Measurements from ENCODE around the gene ORC6.
A peak's percentile ranks its signal among the peaks of the same experiment; 100 is the strongest.

ORC6 gene

DNA sequence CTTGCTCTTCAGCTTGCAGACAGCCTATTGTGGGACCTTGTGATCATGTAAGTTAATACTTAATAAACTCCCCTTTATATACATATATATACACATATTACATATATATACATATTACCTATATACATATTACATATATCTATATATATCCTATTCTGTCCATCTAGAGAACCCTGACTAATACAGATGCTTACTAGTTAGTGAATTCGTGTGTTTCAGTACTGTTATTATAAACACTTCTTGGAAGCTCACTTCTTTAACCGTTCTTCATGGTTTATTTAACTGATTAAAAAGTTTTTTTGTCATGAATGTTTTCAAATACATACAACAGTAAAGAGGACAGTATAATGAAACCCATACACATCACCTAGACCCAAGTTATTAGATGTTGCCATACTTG, 12.6 kb downstream of the ORC6 start:
- DNase-seq: no peak

DNA sequence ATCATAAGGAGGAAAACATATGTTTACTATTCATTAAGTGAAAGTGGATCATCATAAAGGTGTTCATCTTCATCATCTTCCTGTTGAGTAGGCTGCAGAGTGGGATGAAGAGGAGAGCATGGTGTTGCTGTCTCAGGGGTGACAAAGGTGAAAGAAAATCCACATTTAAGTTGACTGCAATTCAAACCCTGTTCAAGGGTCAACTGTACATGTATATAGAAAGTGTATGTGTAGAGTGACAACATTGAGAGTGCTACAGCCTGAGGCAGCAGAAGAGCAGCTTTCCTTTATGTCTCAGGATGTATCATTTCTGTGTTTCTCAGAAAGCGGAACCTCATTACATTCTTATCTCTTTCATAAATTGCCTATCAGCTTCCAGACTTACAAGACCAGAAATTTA, 17.2 kb downstream of the ORC6 start:
- DNase-seq: no peak

- DNase-seq: no peak
Observed at GRCh38 chr16:46709469-46710005, 20.1 kb downstream of the ORC6 start.

- no peak for DNase-seq
Observed at GRCh38 chr16:46711106-46712058, 21.9 kb downstream of the ORC6 start.

DNA sequence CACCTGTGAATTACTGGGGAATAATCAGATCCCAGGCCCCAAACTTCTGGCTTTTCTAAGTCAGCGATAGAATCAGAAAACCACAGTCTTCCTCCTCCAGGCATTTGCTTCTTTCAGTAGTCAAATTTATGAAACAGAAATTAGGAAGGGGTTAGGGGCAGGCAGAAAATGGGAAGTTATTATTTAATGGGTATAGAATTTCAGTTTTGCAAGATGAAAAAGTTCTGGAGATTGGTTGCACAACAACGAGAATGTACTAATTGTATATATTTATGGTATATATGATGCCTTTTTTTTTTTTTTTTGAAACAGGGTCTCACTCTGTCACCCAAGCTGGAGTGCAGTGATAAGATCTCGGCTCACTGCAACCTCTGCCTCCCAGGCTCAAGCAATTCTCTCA, 23.5 kb downstream of the ORC6 start:
- no peak for DNase-seq

GRCh38 chr16:46713634-46714033, 24.2 kb downstream of the ORC6 start:
- no peak for DNase-seq

GRCh38 chr16:46714797-46715591, 25.5 kb downstream of the ORC6 start:
- DNase-seq: no peak

- DNase-seq: peak; percentile 15
Observed at GRCh38 chr16:46715769-46716305, 26.4 kb downstream of the ORC6 start.

- peak; percentile 26 for DNase-seq
Observed at GRCh38 chr16:46717692-46718091, 28.2 kb downstream of the ORC6 start.

DNA sequence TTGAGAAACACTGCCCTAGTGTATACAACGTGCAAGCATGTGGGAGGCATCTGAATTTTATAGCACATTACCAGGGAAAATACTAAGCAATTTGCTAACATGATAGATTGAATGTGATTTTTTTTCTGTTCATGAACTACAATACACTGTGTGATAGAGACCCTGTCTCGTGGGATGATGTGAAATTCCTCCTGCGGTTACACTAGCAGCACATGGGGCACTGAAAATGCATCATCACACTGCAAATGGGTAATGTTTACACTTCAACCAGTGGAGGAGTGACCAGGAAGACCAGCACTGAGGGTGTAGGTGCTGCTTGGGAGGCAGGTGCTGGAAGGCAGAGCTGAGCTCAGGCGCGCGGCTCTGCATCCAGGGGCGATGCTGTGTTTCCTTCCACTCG, 28.8 kb downstream of the ORC6 start:
- peak; percentile 35 for DNase-seq

DNA sequence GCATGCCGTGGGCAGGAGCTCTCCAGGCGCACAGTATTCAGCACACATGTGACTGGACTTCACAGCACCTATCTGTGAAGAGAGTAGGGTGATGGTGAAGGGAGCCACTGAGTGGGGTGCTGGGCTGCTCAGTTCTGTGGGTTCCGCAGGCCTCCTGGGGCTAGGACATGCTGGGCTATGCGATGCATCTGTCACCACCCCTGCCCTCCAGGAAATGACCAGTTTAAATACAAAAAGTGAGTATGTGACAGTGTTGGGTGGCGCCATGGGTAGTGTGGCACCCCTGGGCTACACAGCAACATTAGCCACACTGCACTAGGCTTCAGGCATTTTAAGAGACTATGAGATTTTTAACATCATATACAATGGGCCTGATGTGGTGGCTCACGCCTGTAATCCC, 30.1 kb downstream of the ORC6 start:
- peak; percentile 28 for DNase-seq

- peak; percentile 45 for DNase-seq
Observed at GRCh38 chr16:46720619-46721018, 31.2 kb downstream of the ORC6 start.

DNA sequence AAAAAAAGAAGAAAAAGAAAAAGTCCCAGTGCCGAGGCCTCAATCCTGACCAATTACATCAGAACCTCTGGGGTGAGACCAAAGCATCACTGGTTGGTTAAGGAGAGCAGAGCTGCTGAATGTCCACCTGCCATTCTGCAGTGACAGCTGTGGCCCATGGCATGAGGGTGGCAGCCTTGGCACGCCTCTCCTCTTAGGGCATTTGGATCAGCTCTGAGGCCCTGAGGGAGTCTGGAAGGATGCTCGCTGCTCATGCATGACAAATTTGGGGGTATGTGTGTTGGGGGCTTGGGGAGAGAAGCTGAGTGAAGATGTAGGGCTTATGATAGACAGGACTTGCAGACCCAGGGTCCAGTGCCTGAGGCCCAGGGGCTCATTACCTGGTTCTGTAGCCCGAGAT, 32.4 kb downstream of the ORC6 start:
- peak; percentile 42 for DNase-seq

DNA sequence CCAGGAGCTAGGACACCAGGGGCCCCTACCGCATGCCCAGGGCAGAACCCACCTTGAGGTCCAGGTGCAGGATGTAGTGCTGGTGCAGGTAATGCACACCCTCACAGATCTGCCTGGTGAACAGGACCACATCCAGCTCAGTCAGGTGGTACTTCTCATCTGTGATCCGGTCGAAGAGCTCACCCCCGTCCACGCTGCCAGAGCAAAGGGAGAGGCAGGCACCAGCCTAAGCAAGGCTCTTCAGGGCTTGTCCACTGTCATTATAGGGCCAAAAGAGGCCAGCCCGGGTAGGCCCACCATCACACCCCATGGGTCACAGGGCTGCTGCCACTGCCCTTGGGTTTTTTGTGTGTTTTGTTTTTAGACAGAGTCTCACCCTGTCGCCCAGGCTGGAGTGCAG, 37.7 kb downstream of the ORC6 start:
- peak; percentile 35 for DNase-seq

- DNase-seq: no peak
Observed at GRCh38 chr16:46727630-46728029, 38.2 kb downstream of the ORC6 start.

DNA sequence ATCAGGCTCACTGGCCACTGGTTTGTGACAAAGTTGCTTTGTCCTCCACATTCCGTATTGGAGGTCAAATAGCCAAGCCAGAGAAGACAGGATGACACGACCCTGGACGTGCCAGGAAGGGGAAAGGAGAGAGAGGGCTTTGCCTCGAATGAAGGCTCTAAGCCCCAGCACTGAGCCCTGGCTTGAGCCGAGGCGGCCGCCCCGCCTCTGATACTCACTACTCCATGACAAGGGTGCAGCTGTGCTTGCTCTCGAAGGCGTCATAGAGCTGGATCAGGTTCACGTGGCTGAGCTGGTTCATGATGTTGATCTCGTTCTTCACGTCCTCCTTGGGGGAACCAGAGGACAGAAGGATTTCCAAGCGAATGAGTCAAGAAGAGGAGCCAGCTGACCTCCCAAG, 39.3 kb downstream of the ORC6 start:
- no peak for DNase-seq

GRCh38 chr16:46729326-46729995, 40.0 kb downstream of the ORC6 start:
- DNase-seq: no peak

GRCh38 chr16:46730126-46730525, 40.7 kb downstream of the ORC6 start:
- no peak for DNase-seq

- DNase-seq: no peak
Observed at GRCh38 chr16:46730801-46731690, 41.6 kb downstream of the ORC6 start.

DNA sequence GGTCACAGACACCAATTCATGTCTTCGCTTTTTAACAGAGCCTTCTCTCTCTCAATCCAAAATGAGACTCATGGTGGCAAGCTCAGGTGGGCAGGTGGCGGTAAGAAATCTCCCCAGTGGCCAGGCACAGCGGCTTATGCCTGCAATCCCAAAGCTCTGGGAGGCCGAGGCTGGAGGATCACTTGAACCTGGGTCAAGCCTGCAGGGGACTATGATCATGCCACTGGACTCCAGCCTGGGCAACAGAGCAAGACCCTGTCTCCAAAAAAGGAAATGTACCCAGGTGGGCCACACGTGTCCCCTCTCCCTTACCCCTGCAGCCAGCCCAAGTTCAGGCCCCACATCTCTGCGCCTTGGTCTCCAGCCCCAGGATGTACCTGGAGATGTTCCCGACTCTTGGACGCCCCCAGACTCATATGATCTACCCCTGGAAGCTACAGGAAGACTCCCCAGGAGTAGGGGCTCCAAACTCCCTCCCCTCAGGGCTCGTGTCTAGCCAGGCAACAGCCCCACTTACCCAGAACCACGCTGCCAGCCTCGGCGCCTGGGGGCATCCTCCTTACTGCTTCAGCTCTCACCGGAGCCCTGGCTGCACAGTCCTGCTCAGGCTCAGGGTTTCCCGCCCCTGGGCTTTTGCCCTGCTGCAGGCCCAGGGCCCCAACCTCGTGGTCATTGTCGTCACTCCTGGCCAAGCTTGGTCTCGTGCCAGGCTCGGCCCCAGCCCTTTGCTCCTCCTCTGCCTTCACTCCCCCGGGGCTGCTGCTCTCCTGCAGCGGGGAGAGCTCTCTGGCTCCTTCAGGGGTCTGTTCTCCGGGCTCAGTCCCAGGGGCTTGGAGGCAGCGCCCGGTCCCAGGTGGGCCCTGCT, 42.5 kb downstream of the ORC6 start:
- no peak for DNase-seq

GRCh38 chr16:46732561-46732960, 43.1 kb downstream of the ORC6 start:
- no peak for DNase-seq

Data from activated CD8-positive, alpha-beta memory T cell treated with anti-CD3 and anti-CD28 coated beads for 24 hours (primary cell).